OCI-LY3 (cell line): ENCODE results near the gene HRCT1.

Source experiments
- H2AFZ ChIP-seq: fragments of 200-600, 300-600 bp; shearing (Covaris generic); 2 replicates; pipeline ENCODE4 v1.6.0; 2014; ENCODE audit warnings: antibody characterized with exemption, low read depth, low read length
- H3K27ac ChIP-seq: fragments of 200-600, 300-600 bp; sonication (generic); 2 replicates; pipeline ENCODE4 v1.5.1; 2014; ENCODE audit warnings: mild to moderate bottlenecking, low read length, moderate library complexity, mixed read lengths
- H3K27me3 ChIP-seq: fragments of 200-600, 300-600 bp; sonication (generic); 2 replicates; pipeline ENCODE4 v1.6.1; 2014; ENCODE audit warnings: low read depth, low read length, mixed read lengths
- H3K36me3 ChIP-seq: fragments of 200-600, 300-600 bp; sonication (generic); replicated peaks from 2 replicates; pipeline ENCODE3; 2014; ENCODE audit warnings: low read depth, low read length, mixed read lengths
- H3K4me1 ChIP-seq: fragments of 300-600, 200-600 bp; sonication (generic); 2 replicates; pipeline ENCODE4 v1.6.1; 2014; ENCODE audit warnings: low read length, mixed read lengths
- H3K4me2 ChIP-seq: fragments of 200-600, 300-600 bp; sonication (generic); 2 replicates; pipeline ENCODE4 v1.6.1; 2014; ENCODE audit warnings: low read length, mixed read lengths
- H3K4me3 ChIP-seq: fragments of 300-600, 200-600 bp; sonication (generic); 2 replicates; pipeline ENCODE4 v1.5.1; 2014; ENCODE audit warnings: antibody characterized with exemption, mild to moderate bottlenecking, low read length, moderate library complexity
- H3K79me2 ChIP-seq: fragments of 300-600, 200-600 bp; shearing (Covaris generic); 2 replicates; pipeline ENCODE4 v1.6.1; 2014; ENCODE audit warnings: mild to moderate bottlenecking, low read length, mixed read lengths
- H3K9ac ChIP-seq: fragments of 300-600, 200-600 bp; shearing (Covaris generic); 2 replicates; pipeline ENCODE4 v1.6.0; 2014; ENCODE audit warnings: mild to moderate bottlenecking, low read length, moderate library complexity
- H3K9me3 ChIP-seq: fragments of 200-600, 300-600 bp; shearing (Covaris generic); 2 replicates; pipeline ENCODE4 v1.6.1; 2014; ENCODE audit warnings: low read length, mixed read lengths; ENCODE audit not compliant: insufficient read depth
- H4K20me1 ChIP-seq: fragments of 200-600, 300-600 bp; sonication (generic); 2 replicates; pipeline ENCODE4 v1.6.1; 2016; ENCODE audit warnings: low read length, mixed read lengths; ENCODE audit not compliant: insufficient read depth
- CTCF ChIP-seq: fragments of 200-600, 300-600 bp; sonication (generic); IDR thresholded peaks from 2 replicates; pipeline ENCODE4 v1.5.1; 2014; ENCODE audit warnings: antibody characterized with exemption, low read length, low read depth
- EZH2phosphoT487 ChIP-seq: fragments of 200-600 bp; shearing (Covaris generic); IDR thresholded peaks from 2 replicates; pipeline ENCODE4 v1.6.1; 2018; ENCODE audit warnings: antibody characterized with exemption, mixed run types, low read depth

The HRCT1 gene

DNA sequence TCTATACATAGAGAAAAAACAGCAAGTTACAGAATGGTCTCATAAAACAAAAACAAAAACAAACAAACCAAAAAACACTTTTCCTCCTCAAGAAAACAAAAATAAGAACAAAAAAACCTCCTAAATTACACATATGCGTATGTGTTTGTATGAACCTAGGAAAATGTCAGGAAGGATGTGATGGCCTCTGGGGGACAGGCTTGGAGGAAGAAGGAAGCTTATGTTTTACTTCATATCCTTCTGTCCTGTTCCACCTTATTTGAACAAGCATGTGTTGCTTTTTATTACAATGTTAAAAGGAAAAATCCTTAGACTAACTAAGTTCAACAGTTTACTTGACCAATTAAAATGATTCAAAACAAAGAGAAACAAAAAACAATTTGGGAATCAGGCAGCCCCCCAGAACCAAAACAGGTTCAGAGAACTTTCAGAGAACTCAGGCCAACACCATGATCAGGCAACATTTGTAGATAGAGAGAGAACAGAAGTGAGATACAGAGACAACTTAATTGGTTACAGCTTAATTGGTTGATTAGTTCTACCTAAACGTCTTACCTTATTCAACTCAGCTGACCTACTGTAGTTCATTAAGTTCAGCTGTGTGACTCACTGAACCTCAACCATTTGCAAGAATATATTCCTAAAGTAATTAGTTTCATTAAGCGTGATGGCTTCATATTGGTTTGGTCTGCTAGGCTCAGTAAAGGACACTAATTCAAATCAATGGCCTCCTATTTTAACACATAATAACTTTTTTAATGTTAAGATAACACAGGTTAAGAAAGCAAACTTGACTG is 13.4 kb downstream of the HRCT1 start:
- Histone ChIP-seq H3K9me3 (no peaks in the 10 kb centered on the region), H3K79me2 (no peaks in the 10 kb centered on the region), H3K27ac (no peak overlapping the region), H3K36me3 (no peaks in the 10 kb centered on the region), H3K4me1 (no peaks in the 10 kb centered on the region), H3K4me3 (no peak overlapping the region), H2AFZ (no peak overlapping the region), H3K4me2 (no peak overlapping the region), H3K9ac (no peak overlapping the region), H3K27me3 (peaks cover 19% of the 10 kb centered on the region), H4K20me1 (no peaks in the 10 kb centered on the region)
- no peak for TF ChIP-seq EZH2phosphoT487
- TF ChIP-seq CTCF, result no peak

DNA sequence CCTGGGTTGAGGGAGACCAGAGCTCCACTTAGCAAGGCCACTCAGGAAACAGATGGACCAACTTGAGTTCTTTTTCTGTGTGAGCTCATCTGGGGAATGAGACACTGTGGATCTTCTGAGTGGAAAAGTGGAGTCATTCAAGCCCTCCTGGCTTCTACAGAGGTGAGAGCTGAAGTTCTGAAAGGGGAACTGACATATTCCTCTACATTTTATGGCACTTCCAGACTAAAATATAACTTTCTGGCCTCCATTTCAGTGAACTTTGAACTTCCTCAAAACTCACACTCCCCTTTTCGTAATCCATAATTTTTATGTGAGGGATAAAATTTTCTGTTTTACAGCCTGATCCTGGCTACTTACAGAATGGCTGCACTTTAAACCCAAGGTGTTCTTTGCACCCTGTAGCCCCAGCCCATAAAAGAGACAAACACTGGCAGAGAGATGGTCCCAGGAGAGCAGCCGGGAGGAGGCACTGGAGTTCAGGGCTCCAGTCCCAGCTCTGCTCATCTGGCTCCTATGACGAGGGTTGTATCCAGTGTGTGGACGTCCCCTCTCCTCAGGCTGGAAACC is 14.1 kb downstream of the HRCT1 start:
- no peaks in the 10 kb centered on the region for H3K4me1 ChIP-seq
- no peak overlapping the region for H2AFZ ChIP-seq
- no peak overlapping the region for H3K4me3 ChIP-seq
- no peaks in the 10 kb centered on the region for H3K9me3 ChIP-seq
- H3K36me3 ChIP-seq, result no peaks in the 10 kb centered on the region
- peaks cover 19% of the 10 kb centered on the region for H3K27me3 ChIP-seq
- no peak overlapping the region for H3K4me2 ChIP-seq
- H3K79me2 ChIP-seq, result no peaks in the 10 kb centered on the region
- H3K27ac ChIP-seq, result no peak overlapping the region
- no peaks in the 10 kb centered on the region for H4K20me1 ChIP-seq
- TF ChIP-seq CTCF (no peak), EZH2phosphoT487 (no peak)
- no peak overlapping the region for H3K9ac ChIP-seq

- no peak overlapping the region for H3K9ac ChIP-seq
- H3K9me3 ChIP-seq, result no peaks in the 10 kb centered on the region
- TF ChIP-seq CTCF (no peak), EZH2phosphoT487 (no peak)
- H3K27me3 ChIP-seq, result peaks cover 27% of the 10 kb centered on the region
- H3K4me2 ChIP-seq, result no peak overlapping the region
- no peak overlapping the region for H3K27ac ChIP-seq
- H2AFZ ChIP-seq, result no peak overlapping the region
- no peaks in the 10 kb centered on the region for H4K20me1 ChIP-seq
- no peaks in the 10 kb centered on the region for H3K79me2 ChIP-seq
- no peak overlapping the region for H3K4me3 ChIP-seq
- H3K36me3 ChIP-seq, result no peaks in the 10 kb centered on the region
- H3K4me1 ChIP-seq, result no peaks in the 10 kb centered on the region
Measured at GRCh38 chr9:35923598-35923926, 17.6 kb downstream of the HRCT1 start.

DNA sequence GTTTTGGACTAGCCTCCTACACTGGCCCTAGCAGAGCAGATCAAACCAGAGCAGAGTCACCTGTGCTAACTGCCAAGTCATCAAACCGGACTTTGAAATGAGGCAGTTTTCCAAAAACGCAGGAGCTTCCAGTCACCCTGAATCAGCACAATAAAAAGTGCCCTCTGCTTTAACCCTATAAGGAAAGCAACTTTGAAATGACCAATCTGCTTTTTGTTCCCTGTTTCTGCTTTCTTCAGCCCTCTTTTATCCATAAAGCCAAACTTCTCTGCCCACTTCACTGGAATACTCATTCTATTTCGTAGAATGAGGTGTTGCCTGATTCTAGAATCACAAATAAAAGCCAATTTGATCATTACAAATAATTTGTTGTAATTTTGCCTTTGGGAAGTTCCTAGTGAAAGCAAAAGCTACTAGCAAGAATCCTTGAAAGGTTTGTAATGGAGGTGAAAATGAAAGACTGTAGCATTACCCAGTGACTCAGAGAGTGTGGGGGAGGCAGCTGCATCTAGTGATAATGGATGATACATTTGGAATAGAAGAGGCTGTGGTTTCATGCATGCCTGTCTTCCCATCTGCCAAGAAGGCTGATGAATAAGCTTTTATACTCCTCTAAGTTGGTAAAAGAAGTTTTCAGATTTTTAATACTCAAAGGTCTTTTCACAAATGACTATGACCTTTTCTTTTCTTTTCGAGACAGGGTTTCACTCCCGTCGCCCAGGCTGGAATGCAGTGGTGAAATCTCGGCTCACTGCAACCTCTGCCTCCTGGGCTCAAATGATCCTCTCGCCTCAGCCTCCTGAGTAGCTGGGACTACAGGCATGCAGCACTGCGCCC is 18.1 kb downstream of the HRCT1 start:
- Histone ChIP-seq H2AFZ (no peak overlapping the region), H3K79me2 (no peaks in the 10 kb centered on the region), H3K4me3 (no peak overlapping the region), H3K9ac (no peak overlapping the region), H3K9me3 (no peaks in the 10 kb centered on the region), H3K27ac (no peak overlapping the region), H3K36me3 (no peaks in the 10 kb centered on the region), H3K4me2 (no peak overlapping the region), H4K20me1 (no peaks in the 10 kb centered on the region), H3K4me1 (no peaks in the 10 kb centered on the region), H3K27me3 (peaks cover 33% of the 10 kb centered on the region)
- TF ChIP-seq EZH2phosphoT487 (no peak), CTCF (no peak)
